GM12878 (cell line): ENCODE data around the gene FXN. TPM values are rescaled to one million over a fixed set of nuclear protein-coding genes. Genes with fewer than 3 reads are reported as not detected.

Experiments used
- ATAC-seq: fragments of 200-7000 bp; cut with Tn5 transposase; 3 replicates; pipeline ENCODE4 v1.9.1; 2020; ENCODE audit warnings: mild to moderate bottlenecking, moderate library complexity
- BruUV-seq: library from RNA; stranded (reverse); fragments of 400-500 nt; replicated peaks from 2 replicates; lab custom pipeline; 2021; lab: Mats Ljungman, UMichigan
- CTCF ChIA-PET: fragments of 300-600 bp; sonication (Branson Sonifier 250); formaldehyde crosslinking; extraction: SDS; loops from one replicate; lab custom pipeline; 2021; ENCODE audit warnings: inconsistent platforms; lab: Yijun Ruan, JAX
- POLR2A ChIA-PET: fragments of 350-600 bp; formaldehyde crosslinking; extraction: SDS; loops from one replicate; lab custom pipeline; 2021; ENCODE audit warnings: inconsistent platforms; lab: Charles Lee
- RAD21 ChIA-PET: fragments of 300-600 bp; sonication (Branson Sonifier 250); formaldehyde crosslinking; loops from one replicate; lab custom pipeline; 2023; ENCODE audit warnings: antibody characterized with exemption; ENCODE audit not compliant: unreplicated experiment; lab: Charles Lee
- SMC1A ChIA-PET: fragments of 300-600 bp; sonication (Branson Sonifier 250); formaldehyde crosslinking; loops from one replicate; lab custom pipeline; 2023; ENCODE audit not compliant: unreplicated experiment, uncharacterized antibody; lab: Charles Lee
- DNase-seq: peaks from one replicate; pipeline ENCODE4 v3.0.0-alpha.2; 2011; ENCODE audit warnings: low read depth, low spot score
- FAIRE-seq: peaks from 3 replicates; lab custom pipeline; 2011; peaks lifted over from hg19 to GRCh38; lab: Jason Lieb, UNC
- H2AFZ ChIP-seq: 2 replicates; pipeline ENCODE4 v1.6.0; 2011; ENCODE audit warnings: low read depth, low read length, control low read depth; ENCODE audit not compliant: control insufficient read depth
- H3K27ac ChIP-seq: 2 replicates; pipeline ENCODE4 v1.5.1; 2011; ENCODE audit warnings: control low read depth; ENCODE audit not compliant: control insufficient read depth, insufficient read depth
- H3K27me3 ChIP-seq, 2 experiments: replicated peaks in 1 of 2; 2 replicates each; pipeline versions ENCODE4 v1.6.0 to v1.6.1; 2011; ENCODE audit warnings: low read length in 1 of 2; ENCODE audit not compliant: control insufficient read depth in 2 of 2, insufficient read depth in 2 of 2
- H3K36me3 ChIP-seq, 2 experiments: 2 replicates each; pipeline ENCODE4 v1.5.1; 2011; ENCODE audit warnings: low read length in 1 of 2; ENCODE audit not compliant: control insufficient read depth in 2 of 2, insufficient read depth in 2 of 2
- H3K4me1 ChIP-seq: 2 replicates; pipeline ENCODE4 v1.6.1; 2011; ENCODE audit warnings: mild to moderate bottlenecking, low read length, moderate library complexity, mixed read lengths; ENCODE audit not compliant: control insufficient read depth, insufficient read depth
- H3K4me2 ChIP-seq: 2 replicates; pipeline ENCODE4 v1.6.0; 2011; ENCODE audit warnings: control low read depth; ENCODE audit not compliant: control insufficient read depth, insufficient read depth
- H3K4me3 ChIP-seq: fragments of 200-600 bp; sonication (generic); 2 replicates; pipeline ENCODE4 v1.5.1; 2016
- H3K79me2 ChIP-seq: 2 replicates; pipeline ENCODE4 v1.6.0; 2011; ENCODE audit warnings: low read length; ENCODE audit not compliant: control insufficient read depth, insufficient read depth
- H3K9ac ChIP-seq: 2 replicates; pipeline ENCODE4 v1.8.0; 2011; ENCODE audit warnings: low read length, control low read depth, mixed read lengths; ENCODE audit not compliant: control insufficient read depth, insufficient read depth
- H3K9me3 ChIP-seq: replicated peaks from 3 replicates; pipeline ENCODE4 v1.5.1; 2011; ENCODE audit warnings: mild to moderate bottlenecking, low read length; ENCODE audit not compliant: control insufficient read depth, insufficient read depth
- H4K20me1 ChIP-seq: 2 replicates; pipeline ENCODE4 v1.6.0; 2011; ENCODE audit not compliant: control insufficient read depth, insufficient read depth
- BRCA1 ChIP-seq: IDR thresholded peaks from 2 replicates; pipeline ENCODE4 v1.6.1; 2011; ENCODE audit warnings: low read depth, low read length, improper control_type of control experiment
- CBX3 ChIP-seq: fragments of 200-600 bp; sonication (generic); IDR thresholded peaks from 2 replicates; pipeline ENCODE4 v1.6.1; 2016; ENCODE audit warnings: low read depth, borderline replicate concordance
- NFXL1 ChIP-seq: fragments of 450-650 bp; IDR thresholded peaks from 2 replicates; pipeline ENCODE4 v1.6.1; 2017; ENCODE audit warnings: antibody characterized with exemption, mild to moderate bottlenecking, borderline replicate concordance
- POLR2AphosphoS2 ChIP-seq: IDR thresholded peaks from 2 replicates; pipeline ENCODE4 v1.6.1; 2011; ENCODE audit warnings: low read depth, mild to moderate bottlenecking, low read length, improper control_type of control experiment, moderate library complexity
- TCF3 ChIP-seq: IDR thresholded peaks from 2 replicates; pipeline ENCODE4 v1.6.1; 2012; ENCODE audit warnings: low read depth, mild to moderate bottlenecking, low read length, borderline replicate concordance; ENCODE audit not compliant: insufficient read depth
- ZBTB4 ChIP-seq: fragments of 450-650 bp; formaldehyde crosslinking; IDR thresholded peaks from 2 replicates; pipeline ENCODE4 v1.4.0; 2022; ENCODE audit warnings: mild to moderate bottlenecking, moderate library complexity
- WGBS: methylation state at CpG from one replicate; pipeline ENCODE4 v1.1.6; 2016; ENCODE audit warnings: low lambda C conversion rate; ENCODE audit not compliant: insufficient replicate concordance, insufficient coverage; ENCODE audit errors: missing lambda C conversion rate; 5-methylcytosine and 5-hydroxymethylcytosine counted together
- in situ Hi-C: fragments of 300-500 bp; cut with MboI; formaldehyde crosslinking; loops from 9 replicates; pipeline ENCODE4 v1.14.3; 2018; ENCODE audit warnings: mixed read lengths
- intact Hi-C: fragments of 100-400 bp; cut with micrococcal nuclease; formaldehyde crosslinking; loops from one replicate; pipeline ENCODE4 v1.14.2; 2022; ENCODE audit not compliant: unreplicated experiment
- polyA plus RNA-seq, 11 experiments: library from polyadenylated mRNA; depleted of rRNA in 4 of 11; unstranded in 6 of 11; stranded (reverse) in 5 of 11; fragments of >200 nt; fragmentation: Nextera tagmentation in 4 of 11; fragmentation: Illumina TruSeq in 1 of 11; extraction: Ambion mirVana in 4 of 11; extraction: Trizol in 1 of 11; gene quantifications; 1 replicate in 1 of 11; 2 replicates in 10 of 11; pipeline versions ENCODE4 v1.2.1 to v1.2.3, GENCODE V29; 2011 to 2016; ENCODE audit warnings: inconsistent platforms in 2 of 11, missing spikeins in 2 of 11, low read depth in 1 of 11
- total RNA-seq, 4 experiments: library from RNA; depleted of rRNA in 3 of 4; stranded (reverse); fragments of >200 nt in 3 of 4; fragmentation: Illumina TruSeq in 1 of 4; extraction: Trizol in 1 of 4; gene quantifications; 2 replicates each; pipeline versions ENCODE4 v1.2.1 to v1.2.3, GENCODE V29; 2013 to 2021
- TF ChIP-seq, protein P1 (sequence below): fragments of 450-650 bp; IDR thresholded peaks from 2 replicates; pipeline ENCODE4 v1.6.1; 2017; ENCODE audit warnings: low read depth, mild to moderate bottlenecking, moderate library complexity

Gene FXN
- total and polyA plus RNA-seq, 10 of the 15 experiments (the other 5 are each of a cell fraction or from before 2014, with no cell fraction given), result 7.3 to 78.0 (median 23.2) TPM

- Histone ChIP-seq H3K79me2 (no peaks in the 10 kb centered on the region), H3K9ac (no peak overlapping the region), H3K4me1 (peaks cover 11% of the 10 kb centered on the region), H2AFZ (no peak overlapping the region), H3K9me3 (no peaks in the 10 kb centered on the region), H3K27ac (no peak overlapping the region), H3K27me3 (no peaks in the 10 kb centered on the region), H3K4me3 (no peak overlapping the region), H3K36me3 (no peaks in the 10 kb centered on the region), H4K20me1 (no peaks in the 10 kb centered on the region), H3K4me2 (no peak overlapping the region)
- SMC1A ChIA-PET, result interaction anchor here (0.7 to 3.4 kb wide), 10 partner anchors 14 to 415 kb away, joined by 3 to 21 read pairs (median 5); no protein-coding TSS in a partner anchor
- FAIRE-seq (no peak), ATAC-seq (no peak), DNase-seq (no peak)
- no TSS peak for BruUV-seq
- intact Hi-C loops, result loop anchor here (2.0 to 5.0 kb wide), 7 partner anchors 46 to 314 kb away; partner anchors contain the start of gene PIP5K1B
- TF ChIP-seq CBX3, result no peak
- TF ChIP-seq TCF3, result no peak
- TF ChIP-seq POLR2AphosphoS2, result no peak
- no peak for TF ChIP-seq NFXL1
- TF ChIP-seq, protein P1, sequence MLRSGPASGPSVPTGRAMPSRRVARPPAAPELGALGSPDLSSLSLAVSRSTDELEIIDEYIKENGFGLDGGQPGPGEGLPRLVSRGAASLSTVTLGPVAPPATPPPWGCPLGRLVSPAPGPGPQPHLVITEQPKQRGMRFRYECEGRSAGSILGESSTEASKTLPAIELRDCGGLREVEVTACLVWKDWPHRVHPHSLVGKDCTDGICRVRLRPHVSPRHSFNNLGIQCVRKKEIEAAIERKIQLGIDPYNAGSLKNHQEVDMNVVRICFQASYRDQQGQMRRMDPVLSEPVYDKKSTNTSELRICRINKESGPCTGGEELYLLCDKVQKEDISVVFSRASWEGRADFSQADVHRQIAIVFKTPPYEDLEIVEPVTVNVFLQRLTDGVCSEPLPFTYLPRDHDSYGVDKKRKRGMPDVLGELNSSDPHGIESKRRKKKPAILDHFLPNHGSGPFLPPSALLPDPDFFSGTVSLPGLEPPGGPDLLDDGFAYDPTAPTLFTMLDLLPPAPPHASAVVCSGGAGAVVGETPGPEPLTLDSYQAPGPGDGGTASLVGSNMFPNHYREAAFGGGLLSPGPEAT, result no peak
- no peak for TF ChIP-seq BRCA1
- no peak for TF ChIP-seq ZBTB4 (CRISPR knock-in tag)
- in situ Hi-C loops, result loop anchor here (10.0 kb wide), 1 partner anchor 294 kb away; the partner anchor contains the start of gene PIP5K1B
- WGBS, result 72% methylated on average over 4 of the region's 4 CpGs
- POLR2A ChIA-PET, result no interaction called here
- RAD21 ChIA-PET, result interaction anchor here (0.8 to 3.1 kb wide), 9 partner anchors 14 to 415 kb away, joined by 3 to 44 read pairs (median 4); no protein-coding TSS in a partner anchor
- CTCF ChIA-PET, result interaction anchor here (0.9 to 4.4 kb wide), 11 partner anchors 13 to 415 kb away, joined by 3 to 39 read pairs (median 3); partner anchors contain the start of genes FXN and PIP5K1B
Measured at GRCh38 chr9:68998385-68998784, 37.2 kb upstream of the FXN start.
